ENCODE measurements around the gene MT1M. TPM values are rescaled to one million over a fixed set of nuclear protein-coding genes. Genes with fewer than 3 reads are reported as not detected.

The MT1M gene
- total RNA-seq, 1 donor from 2014 or later = not detected

DNA sequence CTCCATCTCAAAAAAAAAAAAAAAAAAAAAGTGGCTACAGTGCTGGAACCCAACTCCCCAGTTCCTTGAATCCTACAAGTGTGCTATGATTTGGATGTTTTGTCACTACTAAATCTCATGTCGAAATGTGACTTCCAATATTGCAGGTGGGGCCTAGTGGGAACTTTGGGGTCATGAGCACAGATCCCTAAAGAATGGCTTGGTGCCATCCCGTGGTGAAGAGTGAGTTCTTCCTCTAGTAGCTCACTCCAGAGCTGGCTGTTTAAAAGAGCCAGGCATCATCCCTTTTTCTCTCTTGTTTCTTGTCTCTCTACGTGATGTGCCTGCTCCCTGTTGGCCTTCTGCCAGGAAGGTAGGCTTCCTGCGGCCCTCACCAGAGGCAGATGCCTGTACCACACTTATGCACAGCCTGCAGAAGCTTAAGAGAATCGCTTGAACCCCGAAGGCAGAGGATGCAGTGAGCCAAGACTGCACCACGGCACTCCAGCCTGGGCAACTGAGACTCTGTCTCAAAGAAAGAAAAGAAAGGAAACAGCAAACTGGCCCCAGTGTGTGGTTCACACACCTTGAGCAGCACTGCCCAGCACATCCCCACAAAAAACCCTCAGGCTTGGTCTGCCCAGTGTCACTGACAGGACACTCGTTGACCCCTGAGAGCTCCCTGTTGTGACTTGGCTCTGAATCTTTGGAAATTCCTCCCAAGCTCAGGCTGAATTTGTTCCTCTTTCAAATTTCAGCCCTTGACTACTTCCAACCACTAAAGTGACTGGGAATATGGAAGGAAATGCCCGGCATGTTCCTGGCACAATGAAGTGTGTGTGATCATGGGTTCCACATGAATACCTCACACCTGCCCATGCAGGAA is 3.7 kb upstream of the MT1M start:
- TF ChIP-seq CTCF (IDR thresholded peaks at IDR 0.05) = no peak
- no peaks in the 10 kb centered on the region for H3K9me3 Mint-ChIP-seq
- POLR2A ChIA-PET = no interaction called here
- no peak overlapping the region for H3K4me3 Mint-ChIP-seq
- intact Hi-C loops (cut with micrococcal nuclease) = no loop called here
- H3K36me3 Mint-ChIP-seq (ENCODE audit: low read depth) = no peaks in the 10 kb centered on the region
- ATAC-seq (ENCODE audit: low read depth) (no peak), DNase-seq (no peak)
- H3K27ac Mint-ChIP-seq = no peak overlapping the region
- CTCF ChIA-PET = no interaction called here
- H3K27me3 Mint-ChIP-seq = peaks cover 40% of the 10 kb centered on the region
- H3K4me1 Mint-ChIP-seq = peaks cover 49% of the 10 kb centered on the region

DNA sequence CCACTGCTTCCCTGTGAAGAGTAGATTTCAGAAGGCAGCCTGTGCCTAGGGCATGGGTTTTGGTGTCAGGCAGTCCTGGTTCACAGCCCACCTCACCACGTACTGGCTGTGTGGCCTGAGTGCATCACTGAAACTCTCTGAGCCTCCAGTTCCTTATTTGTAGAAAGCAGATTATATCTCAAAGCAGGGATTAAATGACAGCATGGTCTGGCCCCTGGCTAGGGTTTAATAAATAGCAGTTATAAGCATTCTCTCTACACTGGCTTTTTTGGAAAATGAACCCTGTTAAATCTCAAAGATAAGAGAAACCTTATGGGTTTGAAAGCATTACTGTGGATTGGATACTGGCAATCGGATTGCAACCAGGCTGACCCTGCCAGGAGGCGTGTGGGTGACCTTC is 2.9 kb upstream of the MT1M start:
- H3K4me3 Mint-ChIP-seq = no peak overlapping the region
- no peaks in the 10 kb centered on the region for H3K9me3 Mint-ChIP-seq
- H3K36me3 Mint-ChIP-seq (ENCODE audit: low read depth) = no peaks in the 10 kb centered on the region
- H3K4me1 Mint-ChIP-seq = peaks cover 47% of the 10 kb centered on the region
- peak overlapping the region; percentile 64 for H3K27ac Mint-ChIP-seq
- intact Hi-C loops (cut with micrococcal nuclease) = no loop called here
- H3K27me3 Mint-ChIP-seq = peaks cover 43% of the 10 kb centered on the region
- ChIA-PET CTCF (interaction anchor here (1.1 to 1.7 kb wide), 4 partner anchors 19 to 72 kb away, joined by 3 to 6 read pairs (median 4); partner anchors contain the start of gene MT2A), POLR2A (interaction anchor here (1.0 to 1.3 kb wide), 4 partner anchors 11 to 54 kb away, joined by 3 to 6 read pairs (median 4); partner anchors contain the start of gene MT2A)
- no peak for DNase-seq
- no peak for ATAC-seq (ENCODE audit: low read depth)
- TF ChIP-seq CTCF (IDR thresholded peaks at IDR 0.05) = no peak

GRCh38 chr16:56630134-56630533 is 2.3 kb upstream of the MT1M start:
- intact Hi-C loops (cut with micrococcal nuclease) = loop anchor here (1.0 to 10.0 kb wide), 5 partner anchors 13 to 305 kb away; partner anchors contain the start of genes HERPUD1 and MT1X
- no peaks in the 10 kb centered on the region for H3K9me3 Mint-ChIP-seq
- peak overlapping the region; percentile 50 for H3K4me3 Mint-ChIP-seq
- peak overlapping the region; percentile 64 for H3K27ac Mint-ChIP-seq
- H3K27me3 Mint-ChIP-seq = peaks cover 43% of the 10 kb centered on the region
- peaks cover 47% of the 10 kb centered on the region for H3K4me1 Mint-ChIP-seq
- no peak for DNase-seq
- ChIA-PET POLR2A (interaction anchor here (0.9 to 1.3 kb wide), 5 partner anchors 10 to 53 kb away, joined by 3 to 6 read pairs (median 3); partner anchors contain the start of gene MT2A), CTCF (interaction anchor here (0.7 to 1.7 kb wide), 5 partner anchors 13 to 72 kb away, joined by 3 to 6 read pairs (median 4); partner anchors contain the start of gene MT2A)
- no peak for TF ChIP-seq CTCF (IDR thresholded peaks at IDR 0.05)
- H3K36me3 Mint-ChIP-seq (ENCODE audit: low read depth) = no peaks in the 10 kb centered on the region
- peak; percentile 95 for ATAC-seq (ENCODE audit: low read depth)

GRCh38 chr16:56631197-56631596 is 1.3 kb upstream of the MT1M start:
- TF ChIP-seq CTCF (IDR thresholded peaks at IDR 0.05) = no peak
- CTCF ChIA-PET = interaction anchor here (1.5 to 1.7 kb wide), 2 partner anchors 30 to 71 kb away, joined by 5 to 6 read pairs; no protein-coding TSS in a partner anchor
- Mint-ChIP-seq H3K36me3 (ENCODE audit: low read depth) (no peaks in the 10 kb centered on the region), H3K9me3 (no peaks in the 10 kb centered on the region), H3K27ac (no peak overlapping the region), H3K4me1 (peaks cover 43% of the 10 kb centered on the region), H3K27me3 (peaks cover 35% of the 10 kb centered on the region), H3K4me3 (no peak overlapping the region)
- DNase-seq = no peak
- ATAC-seq (ENCODE audit: low read depth) = no peak
- POLR2A ChIA-PET = no interaction called here
- intact Hi-C loops (cut with micrococcal nuclease) = loop anchor here (5.0 to 10.0 kb wide), 2 partner anchors 41 to 304 kb away; partner anchors contain the start of gene HERPUD1

DNA sequence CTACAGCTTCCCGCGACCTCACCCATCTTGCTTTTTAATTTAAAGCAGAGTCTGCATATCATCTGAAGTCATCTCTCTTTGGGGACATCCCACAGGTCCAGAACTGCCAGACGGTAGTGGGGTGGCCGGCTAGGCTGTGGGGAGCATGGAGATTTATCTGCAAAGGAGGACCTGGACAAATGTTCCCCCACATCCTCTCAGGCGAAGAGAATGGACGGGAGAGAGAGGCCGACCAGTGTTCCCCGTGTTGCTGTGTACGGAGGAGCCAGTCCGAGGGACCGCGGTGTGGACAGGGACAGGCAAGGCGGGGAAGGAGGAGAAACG is 665 bp upstream of the MT1M start:
- no peak overlapping the region for H3K27ac Mint-ChIP-seq
- peak overlapping the region; percentile 65 for H3K4me3 Mint-ChIP-seq
- no peak for DNase-seq
- no peaks in the 10 kb centered on the region for H3K9me3 Mint-ChIP-seq
- CTCF ChIA-PET = no interaction called here
- H3K36me3 Mint-ChIP-seq (ENCODE audit: low read depth) = no peaks in the 10 kb centered on the region
- intact Hi-C loops (cut with micrococcal nuclease) = loop anchor here (5.0 to 10.0 kb wide), 2 partner anchors 41 to 303 kb away; partner anchors contain the start of gene HERPUD1
- TF ChIP-seq CTCF (IDR thresholded peaks at IDR 0.05) = no peak
- peaks cover 43% of the 10 kb centered on the region for H3K4me1 Mint-ChIP-seq
- no peak for ATAC-seq (ENCODE audit: low read depth)
- POLR2A ChIA-PET = no interaction called here
- H3K27me3 Mint-ChIP-seq = peaks cover 36% of the 10 kb centered on the region

Measured in activated B cell treated with CpG ODN at 0.5 μM for 24 hours (primary cell).